ENCODE results near the gene MACROD2.

- TF ChIP-seq POLR2A (IDR thresholded peaks at IDR 0.05), result no peak
- no peak for TF ChIP-seq CTCF (IDR thresholded peaks at IDR 0.05)
- no peak for TF ChIP-seq POLR2AphosphoS5 (IDR thresholded peaks at IDR 0.05)
Observed at GRCh38 chr20:15734052-15734451, 1738.7 kb downstream of the MACROD2 start.
